Epithelial cell of esophagus (primary cell): ENCODE measurements around the gene CDON.

ENCODE experiments used
- DNase-seq: peaks from one replicate; pipeline ENCODE4 v3.0.0; 2010; ENCODE audit warnings: low read depth
- H3K4me3 ChIP-seq: 2 replicates; pipeline ENCODE4 v1.5.1; 2011; ENCODE audit warnings: mild to moderate bottlenecking, low read length, control low read depth
- CTCF ChIP-seq: IDR thresholded peaks from 2 replicates; pipeline ENCODE4 v1.5.1; 2011; ENCODE audit warnings: low read depth, mild to moderate bottlenecking, low read length, control low read depth, inconsistent platforms; ENCODE audit not compliant: insufficient read depth; ENCODE audit errors: missing control alignments

Gene CDON

DNA sequence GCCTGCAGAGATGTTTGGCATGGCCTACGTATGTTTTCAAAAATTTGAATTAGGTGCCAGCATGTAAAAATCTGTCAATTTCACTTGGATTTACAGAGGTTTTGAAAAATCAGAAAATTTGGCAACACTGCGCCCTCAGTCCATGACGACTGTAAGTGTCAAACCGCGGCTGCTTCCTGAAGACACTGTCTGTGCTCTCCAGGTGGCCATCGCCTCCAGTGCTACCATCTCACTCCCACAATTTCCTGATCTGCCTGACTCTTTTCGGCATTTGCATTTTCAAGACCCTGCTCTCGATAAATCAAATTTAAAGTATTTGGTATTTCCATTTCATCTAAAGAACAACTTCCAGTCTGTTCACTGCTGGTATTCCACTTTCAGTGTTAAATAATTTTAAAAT, 82.2 kb downstream of the CDON start:
- no peak overlapping the region for H3K4me3 ChIP-seq
- DNase-seq: no peak
- no peak for TF ChIP-seq CTCF

DNA sequence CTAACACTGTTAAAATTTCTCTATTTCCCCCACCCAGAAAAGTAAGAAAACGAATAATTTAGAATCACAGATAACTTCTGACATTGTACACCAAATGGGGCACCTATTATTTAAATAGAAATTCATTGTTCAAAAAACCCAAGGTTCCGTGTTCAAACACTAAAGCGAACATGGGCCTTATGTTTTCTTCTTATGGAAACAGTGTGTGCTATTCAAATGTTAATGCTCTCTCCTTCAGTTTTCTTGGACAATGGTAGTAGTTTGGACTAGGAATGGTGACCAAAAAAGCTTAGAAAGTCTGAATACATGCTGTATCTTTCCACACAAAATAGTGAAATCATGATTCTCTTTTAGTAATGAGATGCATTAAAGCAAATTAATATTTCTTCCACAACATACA, 83.2 kb downstream of the CDON start:
- no peak overlapping the region for H3K4me3 ChIP-seq
- no peak for TF ChIP-seq CTCF
- DNase-seq: no peak

DNA sequence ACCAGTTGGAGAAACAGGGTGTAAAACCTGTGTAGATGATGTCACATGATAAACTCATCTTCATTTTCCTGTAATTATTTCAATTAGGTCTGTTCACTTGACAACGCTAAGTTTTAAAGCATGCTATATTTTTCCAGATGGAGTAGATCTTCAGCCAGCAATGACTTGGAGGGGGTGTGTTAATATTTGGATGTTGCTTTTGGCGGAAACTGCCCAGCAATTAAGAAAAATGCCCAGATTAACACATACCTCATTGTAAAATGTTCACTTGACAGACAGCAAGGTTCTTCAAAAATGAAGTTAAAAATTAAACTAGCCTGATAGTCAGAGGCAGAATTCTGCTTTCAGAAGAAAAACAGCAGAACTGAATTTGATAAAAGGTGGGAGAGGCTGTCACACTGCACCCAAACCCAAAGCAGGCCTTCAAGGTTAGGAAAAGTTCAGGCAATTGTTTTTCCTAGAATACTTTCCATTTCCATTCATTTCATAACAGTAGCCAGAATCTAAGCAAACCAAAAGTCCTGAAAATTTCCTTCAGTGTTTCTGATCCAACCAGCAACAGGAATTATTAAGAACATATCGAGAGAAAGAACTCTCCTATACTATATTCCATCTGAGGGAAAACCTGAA, 83.8 kb downstream of the CDON start:
- TF ChIP-seq CTCF: no peak
- H3K4me3 ChIP-seq: no peak overlapping the region
- DNase-seq: no peak

DNA sequence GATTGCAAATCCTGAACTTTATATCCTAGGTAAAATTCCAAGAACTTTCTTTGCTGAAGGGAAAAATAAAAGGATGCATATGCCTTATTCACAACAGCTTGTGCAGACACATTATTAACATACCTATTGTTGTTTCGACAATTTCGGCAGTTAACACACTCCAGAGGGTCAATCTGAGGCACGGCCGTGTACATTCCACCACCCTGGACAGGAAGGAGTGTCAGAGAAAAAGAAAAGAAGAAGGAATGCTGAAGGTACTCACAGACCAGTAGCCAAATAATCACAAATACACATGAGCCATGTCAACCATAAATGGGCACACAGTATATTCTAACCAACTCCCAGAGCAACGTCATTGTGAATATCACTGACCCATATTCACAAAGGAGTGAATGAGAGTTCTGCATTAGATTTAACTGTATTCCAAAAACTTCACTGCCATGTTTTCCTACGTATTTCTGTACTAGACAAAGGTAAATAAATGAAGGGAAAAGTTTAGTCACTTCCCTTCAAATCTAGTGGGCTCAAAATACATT, 84.4 kb downstream of the CDON start:
- TF ChIP-seq CTCF: no peak
- no peak for DNase-seq
- no peak overlapping the region for H3K4me3 ChIP-seq

DNA sequence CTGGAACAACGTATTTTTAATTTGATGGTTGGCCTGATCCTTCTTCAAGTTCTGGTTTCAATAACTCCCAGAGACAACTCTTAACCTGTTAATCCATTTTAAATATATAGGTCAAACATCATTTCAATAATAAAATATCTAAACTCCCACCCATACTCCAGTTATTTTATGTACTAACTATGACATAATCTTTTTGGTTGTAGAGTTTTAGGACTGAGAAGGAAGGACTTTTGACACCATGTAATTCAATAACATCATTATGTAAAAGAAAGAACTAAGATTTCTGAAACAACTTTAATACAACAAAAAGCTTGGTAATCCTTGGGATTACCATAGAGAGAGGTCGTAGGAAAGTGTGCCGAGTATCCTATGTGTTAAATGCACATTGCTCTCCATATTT, 85.3 kb downstream of the CDON start:
- DNase-seq: no peak
- no peak overlapping the region for H3K4me3 ChIP-seq
- no peak for TF ChIP-seq CTCF

DNA sequence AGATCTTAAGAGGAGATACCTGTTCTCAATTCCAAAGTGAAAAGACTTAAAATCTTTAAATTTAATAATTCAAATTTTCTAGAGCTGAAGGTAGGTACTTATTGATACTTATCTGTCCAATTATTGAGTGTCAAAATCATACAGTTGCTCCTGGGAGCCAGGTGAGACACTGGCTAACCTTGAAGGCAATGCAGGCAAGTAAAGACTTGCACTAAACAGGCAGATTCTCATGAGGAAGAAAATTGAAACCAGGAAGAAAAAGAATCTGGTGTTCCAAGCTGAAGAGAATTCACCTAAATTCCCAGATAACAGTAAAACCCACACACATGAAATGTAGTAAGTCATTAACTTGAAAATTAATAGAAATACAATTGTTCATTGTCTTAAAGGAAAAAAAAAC, 86.5 kb downstream of the CDON start:
- no peak for TF ChIP-seq CTCF
- DNase-seq: peak; percentile 74
- H3K4me3 ChIP-seq: no peak overlapping the region

- TF ChIP-seq CTCF: no peak
- DNase-seq: peak; percentile 38
- H3K4me3 ChIP-seq: no peak overlapping the region
These were observed 87.0 kb downstream of the CDON start for GRCh38 chr11:125975634-125976033.
